Mucosa of descending colon (tissue), 3 donors: Measurements from ENCODE around the gene TRERF1. TPM values are rescaled to one million over a fixed set of nuclear protein-coding genes. Genes with fewer than 3 reads are reported as not detected.
A peak's percentile ranks its signal among the peaks of the same experiment; 100 is the strongest.

Source experiments
- ATAC-seq: fragments of 200-7000 bp; cut with Tn5 transposase; one replicate; pipeline ENCODE4 v1.9.1; 2020; ENCODE audit warnings: mild to moderate bottlenecking, moderate library complexity
- DNase-seq, 3 donors: peaks; one replicate each; pipeline ENCODE4 v3.0.0-alpha.2; 2020
- H3K36me3 ChIP-seq: fragments of 200-600 bp; one replicate; pipeline ENCODE4 v1.8.0; 2021; ENCODE audit warnings: low read depth, mild to moderate bottlenecking
- H3K4me1 ChIP-seq: fragments of 200-600 bp; one replicate; pipeline ENCODE4 v1.8.0; 2021; ENCODE audit warnings: low read depth, mild to moderate bottlenecking
- H3K4me3 ChIP-seq: fragments of 200-600 bp; one replicate; pipeline ENCODE4 v1.8.0; 2021; ENCODE audit warnings: mild to moderate bottlenecking
- H3K9me3 ChIP-seq: fragments of 200-600 bp; one replicate; pipeline ENCODE4 v1.8.0; 2021; ENCODE audit warnings: mild to moderate bottlenecking
- intact Hi-C, 2 donors: fragments of 100-400 bp; cut with DNase I in 1 of 2; cut with micrococcal nuclease in 1 of 2; formaldehyde crosslinking; loops; one replicate each; pipeline versions ENCODE4 v1.11.0 to v1.11.1; 2022; cut with DNase I, micrococcal nuclease
- total RNA-seq, 3 donors: library from RNA; stranded (reverse); fragmentation: NEBNext Ultra II Directional in 2 of 3; extraction: Animal tissue kit (Norgen Biotek cat#: 25700) in 2 of 3; gene quantifications; one replicate each; pipeline versions ENCODE4 v1.2.1 to v1.2.4, GENCODE V29; 2021 to 2023
- TF ChIP-seq, protein P1 (sequence below): fragments of 200-600 bp; IDR thresholded peaks from one replicate; pipeline ENCODE4 v1.8.0; 2022; ENCODE audit warnings: antibody characterized with exemption, mild to moderate bottlenecking
- donor health status: DM: no; HTN: no; CAD: no; lungs with moderate emphysema.
- donor health status: DM: no; HTN: no; CAD: no.
- donor health status: DM: no; HTN: yes; CAD: no.

The TRERF1 gene
- total RNA-seq, 3 donors from 2014 or later: 2.8 to 11.2 (median 3.8) TPM

DNA sequence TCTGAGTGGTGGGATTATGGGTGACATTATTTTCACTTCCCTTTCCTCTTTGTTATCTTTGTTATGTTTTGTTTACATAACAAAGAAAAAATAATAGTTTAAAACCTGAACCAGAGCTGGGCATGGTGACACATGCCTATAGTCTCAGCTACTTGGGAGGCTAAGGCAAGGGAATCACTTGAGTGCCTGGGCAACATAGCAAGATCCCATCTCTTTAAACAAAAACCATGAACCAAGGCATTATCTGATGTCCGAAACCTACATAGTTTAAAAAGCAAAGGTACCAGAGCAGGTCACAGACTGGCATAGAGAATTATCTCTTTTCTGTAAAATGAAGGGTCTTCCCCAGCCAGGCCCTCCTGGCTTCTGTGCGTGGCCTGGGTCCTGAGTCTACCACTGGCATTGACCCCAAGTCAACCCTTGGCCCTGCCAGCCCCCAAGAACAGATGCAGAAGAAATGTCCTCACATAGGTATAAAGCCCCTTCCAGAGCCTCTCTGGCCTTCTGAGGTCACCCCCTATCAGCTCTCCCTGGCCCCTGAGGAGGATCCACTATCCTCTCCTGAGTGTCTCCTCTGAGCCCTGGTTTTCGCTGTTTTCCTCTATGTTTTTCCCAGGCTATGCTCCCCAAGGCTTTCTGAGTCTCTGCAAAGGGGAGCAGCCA, 81.3 kb downstream of the TRERF1 start:
- ATAC-seq: no peak
- Histone ChIP-seq H3K36me3 (no peaks in the 10 kb centered on the region), H3K4me1 (peaks cover 12% of the 10 kb centered on the region), H3K9me3 (no peaks in the 10 kb centered on the region), H3K4me3 (no peak overlapping the region)
- intact Hi-C loops: no loop called here
- no peak for DNase-seq
- TF ChIP-seq, protein P1, sequence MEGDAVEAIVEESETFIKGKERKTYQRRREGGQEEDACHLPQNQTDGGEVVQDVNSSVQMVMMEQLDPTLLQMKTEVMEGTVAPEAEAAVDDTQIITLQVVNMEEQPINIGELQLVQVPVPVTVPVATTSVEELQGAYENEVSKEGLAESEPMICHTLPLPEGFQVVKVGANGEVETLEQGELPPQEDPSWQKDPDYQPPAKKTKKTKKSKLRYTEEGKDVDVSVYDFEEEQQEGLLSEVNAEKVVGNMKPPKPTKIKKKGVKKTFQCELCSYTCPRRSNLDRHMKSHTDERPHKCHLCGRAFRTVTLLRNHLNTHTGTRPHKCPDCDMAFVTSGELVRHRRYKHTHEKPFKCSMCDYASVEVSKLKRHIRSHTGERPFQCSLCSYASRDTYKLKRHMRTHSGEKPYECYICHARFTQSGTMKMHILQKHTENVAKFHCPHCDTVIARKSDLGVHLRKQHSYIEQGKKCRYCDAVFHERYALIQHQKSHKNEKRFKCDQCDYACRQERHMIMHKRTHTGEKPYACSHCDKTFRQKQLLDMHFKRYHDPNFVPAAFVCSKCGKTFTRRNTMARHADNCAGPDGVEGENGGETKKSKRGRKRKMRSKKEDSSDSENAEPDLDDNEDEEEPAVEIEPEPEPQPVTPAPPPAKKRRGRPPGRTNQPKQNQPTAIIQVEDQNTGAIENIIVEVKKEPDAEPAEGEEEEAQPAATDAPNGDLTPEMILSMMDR: no peak

DNA sequence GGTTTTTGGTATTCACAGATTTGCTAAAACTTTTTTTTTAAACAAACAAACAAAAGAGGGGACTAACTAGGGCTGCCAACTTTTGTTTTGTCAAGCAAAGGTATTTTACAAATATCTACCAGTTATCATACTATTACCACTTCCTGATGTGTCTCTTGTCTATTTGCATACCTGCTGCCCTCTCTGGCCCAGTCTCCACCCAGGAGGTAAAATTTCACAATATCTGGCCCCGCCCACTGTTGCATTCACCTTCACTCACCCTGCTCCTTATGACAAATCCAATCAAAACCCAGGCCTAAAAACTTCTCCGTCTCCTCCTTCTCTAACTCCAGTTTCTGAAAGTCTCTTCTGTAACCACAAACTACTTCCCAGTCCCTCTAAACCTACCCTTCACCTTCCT, 82.2 kb downstream of the TRERF1 start:
- Histone ChIP-seq H3K36me3 (no peaks in the 10 kb centered on the region), H3K4me3 (no peak overlapping the region), H3K4me1 (peaks cover 17% of the 10 kb centered on the region), H3K9me3 (no peaks in the 10 kb centered on the region)
- ATAC-seq: peak; percentile 71
- intact Hi-C loops: no loop called here
- peak in 1 of 3 donors; percentile 31 for DNase-seq
- TF ChIP-seq, protein P1: no peak

DNA sequence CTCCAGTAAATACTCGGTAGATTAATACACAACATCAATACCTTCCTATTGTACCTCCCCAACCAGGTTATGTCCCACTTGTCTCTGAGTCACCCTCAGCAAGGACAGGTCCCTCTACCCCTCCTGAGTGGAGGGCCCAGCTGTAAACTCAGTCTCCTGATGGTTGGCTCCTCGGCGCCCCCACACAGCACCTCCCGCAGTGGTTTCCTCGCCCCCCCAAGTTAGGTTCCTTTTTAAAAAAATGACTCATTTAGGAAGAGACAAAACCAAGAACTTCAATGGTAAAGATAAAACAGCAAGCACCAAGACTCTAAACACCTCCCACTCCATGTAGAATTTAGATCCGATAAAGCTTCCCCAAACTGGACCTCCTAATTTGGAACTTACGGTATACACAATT, 83.5 kb downstream of the TRERF1 start:
- Histone ChIP-seq H3K4me1 (peaks cover 17% of the 10 kb centered on the region), H3K36me3 (no peaks in the 10 kb centered on the region), H3K4me3 (no peak overlapping the region), H3K9me3 (no peaks in the 10 kb centered on the region)
- ATAC-seq: peak; percentile 25
- DNase-seq: no peak
- intact Hi-C loops: no loop called here
- TF ChIP-seq, protein P1: no peak

DNA sequence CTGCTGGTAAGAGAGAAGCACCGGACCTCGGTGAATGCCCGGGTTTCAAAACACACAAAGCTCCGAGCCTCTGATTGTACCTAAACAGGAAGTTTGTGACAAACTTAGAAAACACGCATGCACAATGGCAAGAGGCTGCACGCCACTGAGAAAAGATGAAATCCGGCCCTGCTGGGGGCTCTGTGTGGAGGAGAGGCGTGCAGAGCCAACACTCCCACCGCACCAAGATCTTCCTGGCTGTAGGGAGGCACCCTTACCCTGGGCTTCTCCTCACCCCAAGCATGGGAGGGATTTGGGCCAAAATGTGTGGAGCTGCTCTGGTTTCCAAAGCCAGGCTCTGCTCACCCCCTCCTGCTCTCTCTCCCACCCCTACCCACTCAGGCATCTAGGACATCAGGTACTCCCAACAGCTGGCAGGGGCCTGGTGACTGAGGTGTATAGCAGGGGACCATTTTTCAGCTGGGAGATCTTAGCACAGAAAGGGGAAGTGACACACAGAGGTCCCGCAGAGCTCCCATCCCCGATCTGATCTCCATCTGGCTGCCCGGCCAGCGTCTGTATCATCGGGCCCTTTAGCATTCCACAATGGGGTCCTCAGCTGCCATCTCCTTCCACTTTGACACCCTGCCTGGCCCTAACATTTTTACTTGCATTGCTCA, 84.2 kb downstream of the TRERF1 start:
- Histone ChIP-seq H3K4me1 (peaks cover 17% of the 10 kb centered on the region), H3K4me3 (no peak overlapping the region), H3K9me3 (no peaks in the 10 kb centered on the region), H3K36me3 (no peaks in the 10 kb centered on the region)
- ATAC-seq (peak; percentile 63), DNase-seq (peak in 2 of 3 donors; percentile 26 to 33)
- TF ChIP-seq, protein P1: no peak
- intact Hi-C loops: no loop called here

DNA sequence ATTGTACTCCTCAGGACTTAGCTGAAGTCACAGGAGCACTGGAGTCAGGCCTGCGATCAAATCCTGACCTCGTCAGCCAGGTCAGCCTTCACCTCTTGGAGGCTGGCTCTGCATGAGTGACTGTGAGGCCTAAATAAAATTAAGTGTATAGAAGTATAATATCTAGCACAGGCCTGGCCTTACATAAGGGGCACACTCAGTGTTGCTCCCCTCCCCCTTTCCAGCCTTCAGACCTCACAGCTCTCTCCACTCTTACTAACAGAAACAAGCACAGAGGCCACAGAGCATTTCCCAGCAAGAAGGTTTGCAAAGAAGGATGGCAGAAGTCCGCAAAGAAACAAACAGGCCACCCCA, 84.8 kb downstream of the TRERF1 start:
- intact Hi-C loops: no loop called here
- Histone ChIP-seq H3K4me1 (peaks cover 17% of the 10 kb centered on the region), H3K4me3 (no peak overlapping the region), H3K36me3 (no peaks in the 10 kb centered on the region), H3K9me3 (no peaks in the 10 kb centered on the region)
- TF ChIP-seq, protein P1: no peak
- no peak for ATAC-seq
- no peak for DNase-seq
